ENCODE measurements around the gene PCDHB9.
A peak's percentile ranks its signal among the peaks of the same experiment; 100 is the strongest.
"Not testable (repeated sequence)": the region's sequence is repeated elsewhere in the genome, so short reads cannot be mapped to it uniquely, and the experiment has no call there.

The PCDHB9 gene

GRCh38 chr5:141186897-141187512, at the start of gene PCDHB9:
Gene PCDHB9 (plus strand): TSS chr5:141187161. CDS start chr5:141187319, 158 bp downstream.
- no peak within 1 kb of the TSS for H3K27ac ChIP-seq (ENCODE audit: low read depth, low read length)
- H3K9me3 ChIP-seq (ENCODE audit: low read length) = peaks cover 24% of the 10 kb centered on the region
- no peak within 1 kb of the TSS for H3K9ac ChIP-seq (ENCODE audit: low read length)
- no peaks in the 10 kb centered on the region for H3K27me3 ChIP-seq (ENCODE audit: control insufficient read depth in 1 of 2, insufficient read depth in 2 of 2, low read length in 2 of 2)
- no peak within 1 kb of the TSS for H3K4me3 ChIP-seq (ENCODE audit: low read depth in 1 of 2, low read length in 2 of 2)
- H3K4me1 ChIP-seq (ENCODE audit: insufficient read depth, low read length) = no peaks in the 10 kb centered on the region
- no peaks in the 10 kb centered on the region for H3K36me3 ChIP-seq (ENCODE audit: insufficient read depth, low read length)

- H3K4me3 ChIP-seq (ENCODE audit: low read depth in 1 of 2, low read length in 2 of 2); H3K9ac ChIP-seq (ENCODE audit: low read length); H3K36me3 ChIP-seq (ENCODE audit: insufficient read depth, low read length); H3K4me1 ChIP-seq (ENCODE audit: insufficient read depth, low read length); H3K27ac ChIP-seq (ENCODE audit: low read depth, low read length); H3K27me3 ChIP-seq (ENCODE audit: control insufficient read depth in 1 of 2, insufficient read depth in 2 of 2, low read length in 2 of 2): not testable (repeated sequence)
- peaks cover 21% of the 10 kb centered on the region for H3K9me3 ChIP-seq (ENCODE audit: low read length)
Measured at GRCh38 chr5:141137346-141137745, 49.6 kb upstream of the PCDHB9 start.

GRCh38 chr5:141149812-141150211, 37.1 kb upstream of the PCDHB9 start, which contains the start of gene PCDHB6:
Gene PCDHB6 (plus strand): TSS chr5:141150057. CDS start chr5:141150258, 201 bp downstream.
- H3K9ac ChIP-seq (ENCODE audit: low read length) = no peak within 1 kb of the TSS
- no peaks in the 10 kb centered on the region for H3K27me3 ChIP-seq (ENCODE audit: control insufficient read depth in 1 of 2, insufficient read depth in 2 of 2, low read length in 2 of 2)
- no peaks in the 10 kb centered on the region for H3K4me1 ChIP-seq (ENCODE audit: insufficient read depth, low read length)
- peaks cover 32% of the 10 kb centered on the region for H3K9me3 ChIP-seq (ENCODE audit: low read length)
- no peaks in the 10 kb centered on the region for H3K36me3 ChIP-seq (ENCODE audit: insufficient read depth, low read length)
- H3K27ac ChIP-seq (ENCODE audit: low read depth, low read length) = no peak within 1 kb of the TSS
- peak within 1 kb of the TSS in 1 of 2 donors; percentile 52 for H3K4me3 ChIP-seq (ENCODE audit: low read depth in 1 of 2, low read length in 2 of 2)

- Histone ChIP-seq H3K4me1 (ENCODE audit: insufficient read depth, low read length) (no peaks in the 10 kb centered on the region), H3K9me3 (ENCODE audit: low read length) (peaks cover 26% of the 10 kb centered on the region), H3K27me3 (ENCODE audit: control insufficient read depth in 1 of 2, insufficient read depth in 2 of 2, low read length in 2 of 2) (no peaks in the 10 kb centered on the region), H3K27ac (ENCODE audit: low read depth, low read length) (no peak overlapping the region), H3K9ac (ENCODE audit: low read length) (no peak overlapping the region), H3K4me3 (ENCODE audit: low read depth in 1 of 2, low read length in 2 of 2) (peak overlapping the region in 1 of 2 donors; percentile 52), H3K36me3 (ENCODE audit: insufficient read depth, low read length) (no peaks in the 10 kb centered on the region)
Measured at GRCh38 chr5:141150224-141150992, 36.6 kb upstream of the PCDHB9 start.

GRCh38 chr5:141150993-141151325, 36.0 kb upstream of the PCDHB9 start:
- Histone ChIP-seq H3K36me3 (ENCODE audit: insufficient read depth, low read length) (no peaks in the 10 kb centered on the region), H3K27ac (ENCODE audit: low read depth, low read length) (no peak overlapping the region), H3K9ac (ENCODE audit: low read length) (no peak overlapping the region), H3K4me3 (ENCODE audit: low read depth in 1 of 2, low read length in 2 of 2) (peak overlapping the region in 1 of 2 donors; percentile 23), H3K9me3 (ENCODE audit: low read length) (peaks cover 26% of the 10 kb centered on the region), H3K4me1 (ENCODE audit: insufficient read depth, low read length) (no peaks in the 10 kb centered on the region), H3K27me3 (ENCODE audit: control insufficient read depth in 1 of 2, insufficient read depth in 2 of 2, low read length in 2 of 2) (no peaks in the 10 kb centered on the region)

- not testable (repeated sequence) for H3K36me3 ChIP-seq (ENCODE audit: insufficient read depth, low read length); H3K27ac ChIP-seq (ENCODE audit: low read depth, low read length); H3K27me3 ChIP-seq (ENCODE audit: control insufficient read depth in 1 of 2, insufficient read depth in 2 of 2, low read length in 2 of 2); H3K4me3 ChIP-seq (ENCODE audit: low read depth in 1 of 2, low read length in 2 of 2); H3K9ac ChIP-seq (ENCODE audit: low read length); H3K4me1 ChIP-seq (ENCODE audit: insufficient read depth, low read length)
- peaks cover 28% of the 10 kb centered on the region for H3K9me3 ChIP-seq (ENCODE audit: low read length)
Measured at GRCh38 chr5:141151632-141152031, 35.3 kb upstream of the PCDHB9 start.

- not testable (repeated sequence) for H3K9ac ChIP-seq (ENCODE audit: low read length); H3K4me1 ChIP-seq (ENCODE audit: insufficient read depth, low read length); H3K27ac ChIP-seq (ENCODE audit: low read depth, low read length); H3K4me3 ChIP-seq (ENCODE audit: low read depth in 1 of 2, low read length in 2 of 2); H3K27me3 ChIP-seq (ENCODE audit: control insufficient read depth in 1 of 2, insufficient read depth in 2 of 2, low read length in 2 of 2); H3K36me3 ChIP-seq (ENCODE audit: insufficient read depth, low read length)
- H3K9me3 ChIP-seq (ENCODE audit: low read length) = peaks cover 32% of the 10 kb centered on the region
Measured at GRCh38 chr5:141152096-141152495, 34.9 kb upstream of the PCDHB9 start.

GRCh38 chr5:141155540-141156374, 31.2 kb upstream of the PCDHB9 start:
- Histone ChIP-seq H3K4me3 (ENCODE audit: low read depth in 1 of 2, low read length in 2 of 2) (no peak overlapping the region), H3K36me3 (ENCODE audit: insufficient read depth, low read length) (no peaks in the 10 kb centered on the region), H3K27me3 (ENCODE audit: control insufficient read depth in 1 of 2, insufficient read depth in 2 of 2, low read length in 2 of 2) (no peaks in the 10 kb centered on the region), H3K27ac (ENCODE audit: low read depth, low read length) (no peak overlapping the region), H3K4me1 (ENCODE audit: insufficient read depth, low read length) (no peaks in the 10 kb centered on the region), H3K9ac (ENCODE audit: low read length) (no peak overlapping the region), H3K9me3 (ENCODE audit: low read length) (peaks cover 27% of the 10 kb centered on the region)

- not testable (repeated sequence) for H3K36me3 ChIP-seq (ENCODE audit: insufficient read depth, low read length); H3K4me3 ChIP-seq (ENCODE audit: low read depth in 1 of 2, low read length in 2 of 2); H3K9ac ChIP-seq (ENCODE audit: low read length); H3K4me1 ChIP-seq (ENCODE audit: insufficient read depth, low read length); H3K27me3 ChIP-seq (ENCODE audit: control insufficient read depth in 1 of 2, insufficient read depth in 2 of 2, low read length in 2 of 2); H3K27ac ChIP-seq (ENCODE audit: low read depth, low read length)
- H3K9me3 ChIP-seq (ENCODE audit: low read length) = peaks cover 19% of the 10 kb centered on the region
Measured at GRCh38 chr5:141157356-141157755, 29.6 kb upstream of the PCDHB9 start.

GRCh38 chr5:141157901-141158300, 29.1 kb upstream of the PCDHB9 start:
- H3K36me3 ChIP-seq (ENCODE audit: insufficient read depth, low read length); H3K4me3 ChIP-seq (ENCODE audit: low read depth in 1 of 2, low read length in 2 of 2); H3K27ac ChIP-seq (ENCODE audit: low read depth, low read length); H3K27me3 ChIP-seq (ENCODE audit: control insufficient read depth in 1 of 2, insufficient read depth in 2 of 2, low read length in 2 of 2); H3K9ac ChIP-seq (ENCODE audit: low read length); H3K4me1 ChIP-seq (ENCODE audit: insufficient read depth, low read length): not testable (repeated sequence)
- peaks cover 19% of the 10 kb centered on the region for H3K9me3 ChIP-seq (ENCODE audit: low read length)

- Histone ChIP-seq H3K27ac (ENCODE audit: low read depth, low read length) (no peak within 1 kb of the TSS), H3K9ac (ENCODE audit: low read length) (no peak within 1 kb of the TSS), H3K27me3 (ENCODE audit: control insufficient read depth in 1 of 2, insufficient read depth in 2 of 2, low read length in 2 of 2) (peaks cover 0 to 4% of the 10 kb centered on the region in 2 donors), H3K4me3 (ENCODE audit: low read depth in 1 of 2, low read length in 2 of 2) (peak within 1 kb of the TSS in 1 of 2 donors; percentile 49), H3K36me3 (ENCODE audit: insufficient read depth, low read length) (no peaks in the 10 kb centered on the region), H3K9me3 (ENCODE audit: low read length) (peaks cover 25% of the 10 kb centered on the region), H3K4me1 (ENCODE audit: insufficient read depth, low read length) (no peaks in the 10 kb centered on the region)
Measured at GRCh38 chr5:141172381-141173204, 14.4 kb upstream of the PCDHB9 start, which contains the start of gene PCDHB7. Gene PCDHB7 (plus strand): TSS chr5:141172644. CDS start chr5:141172836, 192 bp downstream.
